Activated T-helper 9 cell treated with anti-CD3 and anti-CD28 coated beads, Interleukin-2, amount 50 U/mL, for 16 hours (primary cell): ENCODE data around the gene CERCAM.
A peak's percentile ranks its signal among the peaks of the same experiment; 100 is the strongest.

ENCODE experiments used
- DNase-seq: peaks from one replicate; pipeline ENCODE4 v3.0.0-alpha.2; 2020; ENCODE audit warnings: low read depth

CERCAM gene, protein sequence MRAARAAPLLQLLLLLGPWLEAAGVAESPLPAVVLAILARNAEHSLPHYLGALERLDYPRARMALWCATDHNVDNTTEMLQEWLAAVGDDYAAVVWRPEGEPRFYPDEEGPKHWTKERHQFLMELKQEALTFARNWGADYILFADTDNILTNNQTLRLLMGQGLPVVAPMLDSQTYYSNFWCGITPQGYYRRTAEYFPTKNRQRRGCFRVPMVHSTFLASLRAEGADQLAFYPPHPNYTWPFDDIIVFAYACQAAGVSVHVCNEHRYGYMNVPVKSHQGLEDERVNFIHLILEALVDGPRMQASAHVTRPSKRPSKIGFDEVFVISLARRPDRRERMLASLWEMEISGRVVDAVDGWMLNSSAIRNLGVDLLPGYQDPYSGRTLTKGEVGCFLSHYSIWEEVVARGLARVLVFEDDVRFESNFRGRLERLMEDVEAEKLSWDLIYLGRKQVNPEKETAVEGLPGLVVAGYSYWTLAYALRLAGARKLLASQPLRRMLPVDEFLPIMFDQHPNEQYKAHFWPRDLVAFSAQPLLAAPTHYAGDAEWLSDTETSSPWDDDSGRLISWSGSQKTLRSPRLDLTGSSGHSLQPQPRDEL

DNA sequence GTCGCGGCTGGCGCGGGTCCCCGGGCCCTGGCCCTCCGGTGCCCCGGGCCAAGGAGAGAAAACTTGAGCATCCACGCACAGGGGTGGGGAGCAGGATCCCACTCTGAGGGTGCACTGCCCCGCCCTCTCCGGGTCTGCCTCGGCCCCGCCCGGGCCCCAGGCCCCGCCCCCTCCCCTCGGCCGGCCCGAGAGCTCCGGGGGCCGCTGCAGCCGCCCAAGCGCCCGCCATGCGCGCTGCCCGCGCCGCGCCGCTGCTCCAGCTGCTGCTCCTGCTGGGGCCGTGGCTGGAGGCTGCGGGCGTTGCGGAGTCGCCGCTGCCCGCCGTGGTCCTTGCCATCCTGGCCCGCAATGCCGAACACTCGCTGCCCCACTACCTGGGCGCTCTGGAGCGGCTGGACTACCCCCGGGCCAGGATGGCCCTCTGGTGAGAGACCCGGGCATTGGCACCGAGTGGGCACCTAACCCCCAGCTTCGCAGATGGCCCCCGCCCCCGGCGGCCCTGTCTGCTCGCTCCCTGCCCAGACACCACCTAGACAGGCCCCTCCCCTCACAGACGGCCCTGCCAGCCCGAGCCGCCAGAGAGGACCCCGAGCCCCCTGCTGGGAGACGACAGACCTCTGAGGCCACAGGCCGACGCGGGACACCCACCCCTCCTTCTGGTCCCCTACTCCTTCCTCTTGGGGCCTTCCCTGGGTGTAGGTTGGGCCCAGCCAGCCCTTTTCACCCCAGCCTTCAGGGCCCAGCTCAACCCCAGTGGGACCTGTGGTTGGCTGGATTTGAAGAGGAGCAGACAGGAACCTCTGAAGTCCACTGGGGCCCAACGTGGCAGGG is at the start of gene CERCAM:
TSS of gene CERCAM (plus strand) at position 207 of the 831 bp plus-strand sequence. CDS start at position 228, 21 bp downstream.
- peak; percentile 20 for DNase-seq

DNA sequence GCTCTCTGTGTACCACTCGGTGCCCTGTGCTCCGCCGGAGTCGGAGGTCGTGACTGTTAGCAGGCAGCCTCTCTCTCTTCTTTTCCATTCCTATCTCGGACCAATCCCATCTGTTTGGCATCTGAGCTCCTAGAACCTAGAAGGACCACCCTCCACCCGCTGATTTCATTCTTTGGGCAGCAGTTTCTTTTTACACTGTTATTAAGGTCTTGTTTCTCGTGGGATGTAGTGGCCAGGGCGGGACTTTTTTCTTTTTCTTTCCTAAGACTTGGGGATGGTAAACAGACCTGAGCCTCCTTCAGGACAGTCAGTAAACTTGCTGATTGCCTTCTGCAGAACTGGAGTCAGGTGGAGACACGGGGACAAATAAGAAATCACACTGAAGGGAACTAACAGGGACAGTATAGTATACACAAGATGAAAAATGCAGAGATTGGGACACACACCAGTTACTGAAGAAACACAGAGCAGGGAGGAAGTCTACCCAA is 49.0 kb upstream of the CERCAM start:
- DNase-seq = no peak

DNA sequence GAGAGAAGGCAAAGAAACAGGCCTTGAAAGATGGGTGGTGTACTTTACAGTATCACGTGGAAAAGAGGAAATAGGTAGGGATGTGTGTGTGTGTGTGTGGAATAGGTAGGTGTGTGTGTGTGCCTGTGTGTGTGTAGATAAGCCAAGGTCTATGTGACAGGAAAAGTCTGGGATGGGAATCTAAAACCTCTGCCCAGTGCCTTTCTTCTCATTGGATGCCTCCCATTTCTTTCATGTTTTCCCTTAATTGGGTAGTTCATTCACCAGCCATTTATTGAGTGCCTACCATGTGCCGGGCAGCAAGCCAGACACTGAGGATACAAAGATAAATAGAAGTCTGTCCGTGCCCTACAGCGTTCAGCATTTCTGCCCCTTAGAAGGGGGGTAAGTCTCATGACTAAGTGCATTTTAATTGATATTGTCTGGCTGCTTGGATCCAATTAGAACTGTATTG is 48.4 kb upstream of the CERCAM start:
- no peak for DNase-seq

DNA sequence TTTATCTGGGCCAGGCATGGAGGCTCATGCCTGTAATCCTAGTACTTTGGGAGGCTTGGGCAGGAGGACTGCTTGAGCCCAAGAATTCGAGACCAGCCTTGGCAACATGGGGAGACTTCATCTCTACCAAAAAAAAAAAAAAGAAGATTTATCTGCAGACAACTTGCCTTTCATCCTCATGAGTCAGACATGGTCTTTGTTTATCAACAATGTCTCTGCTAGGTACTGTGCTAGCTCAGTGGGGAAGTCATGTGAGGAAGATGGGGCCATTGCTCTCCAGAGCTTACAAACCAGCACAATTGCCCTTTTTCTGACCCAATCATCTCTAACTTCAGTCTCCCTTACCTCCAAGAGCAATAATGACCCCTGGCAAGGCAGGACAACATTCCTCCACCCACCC is 47.9 kb upstream of the CERCAM start:
- no peak for DNase-seq

DNA sequence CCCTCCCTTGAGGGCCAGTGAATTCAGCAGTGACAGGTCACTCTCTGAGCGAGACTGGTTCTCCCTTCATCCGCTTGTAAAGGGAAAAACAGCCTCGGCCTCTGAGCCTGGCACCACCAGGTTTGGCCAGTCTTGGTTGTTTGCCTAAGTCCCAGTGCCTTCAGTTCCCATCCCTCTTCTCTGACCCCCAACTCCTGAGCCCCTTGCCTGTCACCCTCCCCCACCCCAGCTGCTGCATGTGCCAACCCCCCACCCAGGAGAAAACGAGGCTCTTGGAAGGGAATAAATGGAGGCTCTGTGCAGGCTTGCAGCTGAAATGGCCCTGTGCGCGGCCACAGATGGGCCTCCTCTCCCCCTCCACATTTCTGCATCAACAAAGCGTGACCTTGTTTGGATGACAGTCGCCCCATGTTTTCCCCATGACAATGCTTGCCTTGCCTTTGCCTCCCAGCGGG is 46.4 kb upstream of the CERCAM start:
- DNase-seq = no peak

DNA sequence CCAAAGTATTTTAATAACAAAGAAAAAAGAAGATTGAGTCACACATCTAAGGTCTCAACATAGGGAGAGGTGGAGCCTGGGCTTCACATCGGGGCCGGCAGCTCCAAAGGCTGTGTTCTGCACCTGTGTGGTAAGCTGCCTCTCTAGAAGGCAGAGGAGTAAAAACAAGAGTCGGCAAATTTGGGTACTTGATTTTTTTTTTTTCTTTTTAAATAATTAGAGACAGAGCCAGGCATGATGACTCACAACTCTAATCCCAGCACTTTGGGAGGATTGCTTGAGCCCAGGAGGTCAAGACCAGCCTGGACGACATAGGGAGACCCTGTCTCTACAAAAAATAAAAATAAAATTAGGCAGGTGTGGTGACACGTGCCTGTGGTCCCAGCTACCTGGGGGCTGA is 44.8 kb upstream of the CERCAM start:
- no peak for DNase-seq

DNA sequence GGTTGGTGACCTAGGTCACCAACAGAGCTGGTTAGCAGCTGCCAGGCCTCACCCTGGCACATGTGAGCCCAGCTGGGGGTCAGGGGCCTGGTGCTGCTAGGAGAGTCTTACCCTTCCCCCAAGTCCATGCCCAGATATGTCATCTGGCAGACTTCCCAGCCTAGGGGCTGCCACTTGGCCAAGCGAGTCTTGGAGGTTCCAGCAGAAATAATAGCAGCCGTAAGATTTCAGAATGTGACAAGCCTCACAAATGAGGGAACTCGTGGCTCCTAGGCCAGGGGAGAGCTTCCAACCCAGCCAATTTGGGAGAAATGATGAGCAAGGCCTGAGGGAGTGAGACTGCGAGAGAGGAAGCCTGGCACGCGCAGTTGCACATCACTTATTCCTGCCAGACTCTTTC is 38.4 kb upstream of the CERCAM start:
- no peak for DNase-seq

DNA sequence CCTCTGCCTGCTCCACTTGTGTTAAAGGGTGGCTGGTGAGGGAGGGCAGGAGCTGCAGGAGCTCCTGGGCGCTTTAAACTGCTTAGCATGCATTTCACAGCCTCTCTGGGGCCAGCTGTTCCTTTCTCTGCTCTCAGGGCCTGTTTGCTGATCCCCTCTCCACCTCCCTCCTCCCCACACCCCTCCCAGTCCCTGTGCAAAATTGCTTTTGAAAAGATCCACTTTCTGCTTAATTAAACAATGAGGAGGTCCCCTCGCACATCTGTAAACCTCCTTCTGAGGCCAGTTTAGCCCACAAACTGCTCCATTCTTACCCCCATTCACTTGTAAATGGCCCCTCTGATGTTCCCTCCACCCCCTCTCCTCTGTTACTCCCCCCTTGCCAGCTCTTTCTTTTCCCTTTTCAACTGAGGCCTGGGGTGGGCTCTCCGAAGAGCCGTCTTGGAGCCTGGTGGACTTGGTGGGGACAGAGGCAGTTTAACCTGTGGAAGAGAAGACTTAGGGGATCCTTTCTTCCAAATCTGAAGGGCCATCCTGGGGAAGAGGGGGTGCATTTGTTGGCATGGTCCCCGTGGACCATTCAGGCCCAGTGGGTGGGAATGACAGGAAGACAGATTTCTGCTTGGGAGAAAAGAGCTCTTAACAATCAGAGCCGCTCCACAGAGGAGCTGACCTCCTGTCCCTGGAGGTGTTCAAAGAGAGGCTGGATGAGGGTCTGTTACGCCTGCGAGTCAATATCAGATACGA is 37.5 kb upstream of the CERCAM start:
- no peak for DNase-seq

DNA sequence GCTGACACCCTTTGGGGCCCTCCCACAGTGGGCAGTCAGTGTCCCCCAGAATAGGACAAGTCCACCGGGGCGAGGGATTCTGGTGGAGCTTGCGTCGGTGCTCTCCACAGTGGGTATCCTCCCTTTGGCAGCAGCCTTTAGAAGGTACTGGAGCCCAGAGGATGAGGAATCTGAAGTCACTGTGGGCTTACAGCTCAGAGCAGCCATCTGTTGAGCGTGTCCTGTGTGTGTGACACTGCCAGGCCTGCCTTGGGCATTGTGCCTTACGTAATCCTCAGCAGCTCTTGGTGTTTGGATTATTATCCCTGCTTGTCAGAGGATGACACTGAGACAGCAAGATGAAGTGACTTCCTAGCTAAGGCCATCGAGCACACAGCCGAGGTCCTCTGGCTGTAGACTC is 36.9 kb upstream of the CERCAM start:
- no peak for DNase-seq

DNA sequence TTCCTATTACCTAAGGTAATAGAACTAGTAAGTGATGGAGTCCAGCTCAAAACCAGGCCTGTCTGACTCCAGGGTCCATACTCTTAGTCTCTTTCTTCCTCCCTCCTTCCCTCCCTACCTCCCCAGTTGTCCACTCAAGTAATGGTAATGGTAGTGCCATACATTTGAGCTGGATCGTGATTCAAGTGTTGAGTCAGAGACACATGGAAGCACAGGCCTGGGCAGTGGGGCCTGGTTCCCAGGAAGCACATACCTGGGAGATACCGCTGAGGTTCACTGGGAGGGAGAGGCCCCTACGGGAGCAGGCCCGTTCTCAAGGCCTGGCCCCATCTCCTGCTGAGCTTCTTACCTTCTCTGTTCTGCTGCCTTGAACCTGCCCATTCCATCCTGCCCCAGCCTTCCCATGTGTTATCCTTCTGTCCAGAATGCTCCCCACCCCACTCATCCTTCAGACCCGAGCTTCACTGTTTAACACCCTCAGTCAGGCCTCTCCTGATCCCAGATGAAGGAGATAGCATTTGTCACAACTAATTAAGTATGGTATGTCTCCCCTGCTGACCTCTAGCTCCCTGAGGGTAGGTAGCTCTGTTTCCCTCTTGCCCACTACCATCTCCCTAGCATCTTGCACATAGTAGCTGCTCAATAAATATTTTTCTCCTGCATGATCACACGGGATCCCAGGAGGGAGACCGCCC is 35.7 kb upstream of the CERCAM start:
- DNase-seq = no peak

DNA sequence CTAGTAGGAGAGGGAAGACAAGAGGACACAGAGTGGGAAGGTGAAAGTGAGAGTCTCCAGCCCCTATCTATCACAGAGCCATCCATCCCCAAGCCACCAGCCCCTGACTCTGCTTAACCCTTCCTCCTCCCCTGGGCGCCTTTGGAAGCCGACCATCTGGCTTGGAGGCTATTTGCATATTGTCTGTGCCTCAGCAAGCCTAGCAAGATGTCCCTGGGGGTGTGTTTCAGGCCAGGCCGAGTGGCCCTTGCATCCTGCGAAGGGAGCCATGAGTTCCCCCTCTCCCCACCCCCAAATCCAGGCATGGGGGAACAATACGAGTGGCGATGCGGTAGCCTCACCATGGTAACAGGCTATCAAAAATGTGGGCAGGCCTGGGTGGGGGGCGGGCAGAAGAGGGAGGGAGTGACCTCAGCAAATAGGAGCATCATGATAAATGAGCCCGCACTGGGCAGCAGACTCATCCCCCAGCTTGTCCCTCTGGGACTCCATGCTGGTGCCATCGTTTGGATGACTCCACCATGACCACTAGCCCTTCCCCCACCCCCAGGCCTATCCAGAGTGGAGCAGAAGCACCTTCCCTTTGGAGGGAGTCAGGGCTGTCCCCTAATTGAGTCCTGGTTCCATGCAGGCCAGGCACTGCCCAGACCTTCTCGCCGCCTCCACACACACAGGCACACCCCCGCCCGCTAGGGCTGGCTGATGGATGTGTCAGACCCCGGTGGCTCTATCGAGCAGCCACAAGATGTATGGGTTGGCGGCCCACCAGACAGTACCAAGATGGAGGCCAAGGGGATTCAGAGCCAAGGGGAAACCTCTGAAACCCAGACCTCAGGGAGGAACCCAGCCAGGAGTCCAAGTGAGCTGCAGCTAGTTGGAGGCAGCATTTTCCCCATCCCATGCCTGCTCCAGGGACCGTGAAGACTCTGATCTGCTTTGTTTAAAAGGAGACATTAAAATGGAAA is 34.9 kb upstream of the CERCAM start:
- no peak for DNase-seq

DNA sequence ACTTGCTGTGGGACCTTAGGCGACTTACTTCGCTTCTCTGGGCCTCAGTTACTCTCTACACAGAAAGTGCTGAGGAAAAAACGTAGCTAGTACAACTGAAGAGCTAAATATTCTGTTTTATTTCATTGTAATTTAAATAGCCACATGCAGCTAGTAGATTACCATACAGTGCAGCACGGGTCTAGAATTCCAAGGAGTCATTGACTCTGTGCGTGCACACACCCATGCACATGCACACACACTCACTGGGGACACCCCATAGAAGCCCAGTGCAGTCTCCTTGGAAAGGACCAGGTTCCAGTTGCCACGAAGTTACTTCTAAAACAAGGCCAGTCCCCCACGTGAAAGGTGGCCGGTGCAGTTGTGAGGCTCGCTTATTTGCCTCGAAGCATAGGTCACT is 32.5 kb upstream of the CERCAM start:
- no peak for DNase-seq

DNA sequence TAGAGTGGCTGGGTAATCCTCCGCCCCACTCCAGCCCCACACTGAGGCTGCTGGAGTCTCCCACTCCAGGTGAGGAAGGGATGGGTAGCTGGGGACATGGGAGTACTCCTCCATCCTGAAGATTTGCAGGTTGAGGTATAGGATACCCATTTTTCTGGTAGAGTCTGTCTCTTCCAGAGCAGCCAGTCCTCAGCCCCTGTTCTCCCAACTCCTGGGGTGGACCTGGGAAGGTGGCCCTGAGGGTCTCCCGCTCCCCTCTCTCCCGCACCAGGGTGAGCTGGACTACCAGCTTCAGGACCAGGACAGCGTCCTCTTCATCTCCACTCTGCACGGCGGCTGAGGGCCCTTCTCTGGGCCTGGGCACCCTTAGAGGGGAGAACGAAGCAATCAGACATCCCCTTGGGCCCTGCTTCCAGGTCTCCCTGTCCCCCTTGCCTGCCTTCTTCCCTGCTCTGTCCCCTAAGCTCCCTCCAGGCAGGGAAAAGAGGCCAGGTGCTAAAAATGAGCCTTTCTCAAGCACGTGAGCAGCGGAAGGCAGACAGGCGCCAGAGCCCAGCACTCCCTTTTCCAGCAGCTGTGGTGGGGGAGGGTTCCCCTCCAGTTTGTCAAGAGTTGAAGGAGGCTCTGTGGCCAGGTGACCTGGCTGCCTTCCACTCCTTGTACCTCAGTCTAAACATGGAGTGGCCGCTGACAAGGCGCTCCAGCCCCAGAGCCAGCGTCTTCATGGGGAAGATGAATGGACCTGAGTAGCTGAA is 31.1 kb upstream of the CERCAM start:
- no peak for DNase-seq

DNA sequence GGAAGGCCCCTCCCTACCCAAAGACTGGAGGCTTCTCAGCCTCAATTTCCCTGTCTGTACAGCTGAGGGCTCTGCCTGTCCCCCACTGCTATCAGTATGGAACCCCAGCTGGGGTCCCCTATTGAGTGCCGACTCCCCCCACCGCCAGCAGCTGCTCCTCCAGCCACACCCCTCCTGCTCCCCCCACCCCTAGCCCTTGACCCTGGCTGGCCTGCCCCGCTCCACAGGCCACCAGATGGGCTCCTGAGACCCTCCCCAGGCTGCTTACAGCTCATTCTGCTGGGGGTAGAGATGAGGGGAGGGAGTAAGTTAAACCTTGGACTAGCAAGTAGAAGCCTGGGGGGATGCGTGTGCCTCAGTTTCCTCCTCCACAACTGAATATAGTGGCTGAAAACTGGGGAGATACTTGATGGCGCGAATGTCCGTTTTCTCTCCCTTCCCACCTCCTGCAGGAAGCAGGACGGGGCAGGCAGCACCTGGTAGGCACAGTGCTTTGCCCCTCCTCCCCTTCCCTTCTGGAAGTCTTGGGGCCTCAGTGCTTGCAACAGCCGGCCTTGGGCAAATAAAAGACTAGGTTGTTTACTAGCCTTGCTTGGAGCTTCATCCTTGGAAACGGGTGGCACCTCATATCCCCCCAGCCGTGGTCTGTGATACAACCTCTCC is 30.4 kb upstream of the CERCAM start:
- DNase-seq = no peak

DNA sequence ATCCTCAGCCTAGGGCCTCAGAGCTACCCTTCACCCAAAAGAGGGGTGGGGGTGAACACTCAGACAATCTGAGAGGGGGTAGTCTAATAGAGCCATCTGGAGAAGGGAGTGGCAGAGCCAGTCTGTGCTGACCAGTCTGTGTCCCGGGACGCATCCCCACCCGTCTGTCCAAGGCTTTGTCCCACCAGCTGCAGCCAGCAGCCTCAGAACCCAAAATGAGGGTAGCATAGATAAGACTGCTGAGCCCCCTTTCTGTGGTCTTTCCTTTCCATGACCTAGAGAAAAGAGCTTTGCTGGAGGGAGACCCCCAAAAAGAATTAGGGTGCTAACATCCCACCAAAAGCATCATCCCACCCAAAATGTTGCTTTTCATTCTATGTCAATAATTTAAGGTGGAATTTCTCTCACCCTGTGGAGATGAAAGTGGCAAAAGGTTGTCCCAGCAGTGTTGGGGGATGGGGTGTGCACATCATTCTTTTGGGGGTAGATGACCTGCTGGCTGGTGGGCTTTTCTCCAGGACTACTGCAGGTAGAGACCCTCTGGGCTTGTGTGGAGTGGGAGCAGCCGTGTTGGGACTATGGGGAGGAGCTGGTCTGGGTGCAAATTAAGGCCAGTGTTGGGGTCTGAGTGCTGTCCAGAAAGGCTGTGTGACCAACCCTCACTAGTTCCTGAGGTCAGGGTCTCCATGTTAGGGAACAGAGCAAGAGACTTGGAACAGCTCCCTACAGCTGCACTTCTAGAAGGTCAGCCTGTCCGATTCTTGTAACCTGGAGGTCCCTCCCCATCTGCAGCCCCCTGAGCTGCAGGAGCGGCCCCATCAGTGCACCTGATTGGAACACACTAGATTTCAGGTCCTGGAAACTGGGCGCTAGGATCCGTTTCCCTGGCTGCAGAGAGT is 29.6 kb upstream of the CERCAM start:
- DNase-seq = no peak

DNA sequence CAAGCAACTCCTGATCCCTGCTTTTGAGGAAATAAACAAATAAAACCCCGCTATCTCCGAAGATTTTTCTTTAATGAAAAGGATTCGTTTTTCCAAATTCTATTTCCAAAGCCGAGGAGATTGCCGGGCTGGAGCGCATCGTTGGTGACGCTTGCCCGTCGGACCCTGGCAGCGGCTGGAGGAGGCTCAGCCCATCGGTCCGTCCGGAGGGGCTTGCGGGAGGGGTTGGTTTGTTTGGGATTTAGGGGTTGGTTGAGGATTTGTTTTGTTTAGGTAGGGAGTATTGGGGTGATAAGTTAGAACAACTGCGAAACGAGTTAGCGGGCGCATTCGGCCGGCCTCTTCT is 28.7 kb upstream of the CERCAM start:
- DNase-seq = no peak

DNA sequence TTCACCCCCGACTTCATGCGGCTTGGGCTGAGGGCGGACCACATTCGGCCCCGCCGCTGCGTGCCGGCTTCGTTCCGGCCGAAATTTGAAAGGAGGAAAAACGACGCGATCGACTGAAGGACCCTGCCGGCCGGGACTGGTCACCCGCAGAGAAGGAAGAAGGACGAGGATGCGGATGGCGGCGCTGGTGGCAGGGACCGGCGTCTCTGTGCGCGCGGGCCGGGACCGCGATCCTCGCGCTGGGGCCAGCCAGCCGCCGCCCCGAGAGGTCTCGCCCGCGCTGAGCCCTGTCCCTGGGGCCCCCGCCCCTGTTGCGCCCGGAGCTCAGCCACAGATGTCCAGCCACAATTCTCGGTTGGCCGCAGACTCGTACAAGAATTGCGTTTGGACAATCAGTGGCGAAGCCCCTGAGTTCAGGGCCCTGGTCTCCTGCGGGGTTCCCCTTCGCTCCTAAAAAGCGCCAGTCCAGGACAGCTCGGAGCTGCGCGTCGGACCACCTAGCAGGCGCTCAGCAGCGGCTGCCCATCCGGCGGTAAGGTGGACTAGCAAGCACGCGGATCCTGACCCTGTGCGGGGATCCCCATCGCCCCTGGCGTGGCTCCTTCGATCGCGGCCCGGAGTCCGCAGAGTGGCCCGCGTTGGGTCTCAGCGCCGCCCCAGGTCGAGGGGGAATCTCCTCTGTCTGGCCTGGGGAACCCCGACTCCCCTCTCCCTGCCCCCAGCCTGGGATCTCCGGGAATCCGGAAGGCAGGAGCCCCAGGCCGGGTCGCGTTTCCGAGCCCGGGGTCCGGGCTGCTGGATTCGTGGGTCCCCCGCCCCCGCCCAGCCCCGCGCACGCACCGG is 28.1 kb upstream of the CERCAM start:
- DNase-seq = no peak
